OCI-LY1 (cell line): ENCODE measurements around the gene ZBTB32.

ENCODE experiments used
- H2AFZ ChIP-seq: fragments of 200-600 bp; sonication (generic), shearing (Covaris generic); 2 replicates; pipeline ENCODE4 v1.6.0; 2014; ENCODE audit warnings: antibody characterized with exemption, mild to moderate bottlenecking, low read length
- H3F3A ChIP-seq: fragments of 200-600 bp; sonication (generic), shearing (Covaris generic); 2 replicates; pipeline ENCODE4 v1.6.0; 2014; ENCODE audit warnings: mild to moderate bottlenecking, antibody characterized with exemption, low read length, moderate library complexity; ENCODE audit not compliant: insufficient read depth
- H3K27ac ChIP-seq: fragments of 200-600 bp; sonication (generic); 2 replicates; pipeline ENCODE4 v1.5.1; 2014; ENCODE audit warnings: low read length, mixed run types, mild to moderate bottlenecking, low read depth; ENCODE audit not compliant: poor library complexity, severe bottlenecking
- H3K27me3 ChIP-seq: fragments of 200-600 bp; sonication (generic); 2 replicates; pipeline ENCODE4 v1.6.0; 2014; ENCODE audit warnings: antibody characterized with exemption, mild to moderate bottlenecking, low read length, moderate library complexity; ENCODE audit not compliant: insufficient read depth
- H3K36me3 ChIP-seq: fragments of 200-600 bp; sonication (generic); 2 replicates; pipeline ENCODE4 v1.6.1; 2014; ENCODE audit warnings: mild to moderate bottlenecking, antibody characterized with exemption, low read length, moderate library complexity, mixed read lengths; ENCODE audit not compliant: insufficient read depth
- H3K4me1 ChIP-seq: fragments of 200-600 bp; sonication (generic); 2 replicates; pipeline ENCODE4 v1.5.1; 2014; ENCODE audit warnings: mild to moderate bottlenecking, low read length, moderate library complexity; ENCODE audit not compliant: insufficient read depth, severe bottlenecking
- H3K4me2 ChIP-seq: fragments of 200-600 bp; sonication (generic), shearing (Covaris generic); 2 replicates; pipeline ENCODE4 v1.6.1; 2014; ENCODE audit warnings: low read length
- H3K4me3 ChIP-seq: fragments of 200-600 bp; sonication (generic); 2 replicates; pipeline ENCODE4 v1.5.1; 2014; ENCODE audit warnings: low read length, low read depth, mild to moderate bottlenecking, mixed read lengths; ENCODE audit not compliant: poor library complexity, severe bottlenecking
- H3K79me2 ChIP-seq: fragments of 200-600 bp; shearing (Covaris generic); 2 replicates; pipeline ENCODE4 v1.6.1; 2016; ENCODE audit warnings: mixed run types, low read length, mixed read lengths; ENCODE audit not compliant: insufficient read depth
- H3K9ac ChIP-seq: fragments of 200-600 bp; sonication (generic), shearing (Covaris generic); 2 replicates; pipeline ENCODE4 v1.6.1; 2014; ENCODE audit warnings: mild to moderate bottlenecking, low read length, mixed read lengths
- H3K9me2 ChIP-seq: fragments of 200-600 bp; sonication (generic), shearing (Covaris generic); 2 replicates; pipeline ENCODE4 v1.6.1; 2014; ENCODE audit warnings: low read depth, mild to moderate bottlenecking, low read length, mixed read lengths
- H3K9me3 ChIP-seq: fragments of 200-600 bp; shearing (Covaris generic); 2 replicates; pipeline ENCODE4 v1.6.1; 2014; ENCODE audit warnings: low read length, mixed read lengths
- H4K20me1 ChIP-seq: fragments of 200-600 bp; sonication (generic), shearing (Covaris generic); 2 replicates; pipeline ENCODE4 v1.6.0; 2016; ENCODE audit warnings: mild to moderate bottlenecking, low read length; ENCODE audit not compliant: insufficient read depth
- EZH2 ChIP-seq: fragments of 200-600 bp; sonication (generic), shearing (Covaris generic); IDR thresholded peaks from 2 replicates; pipeline ENCODE4 v1.8.0; 2017; ENCODE audit warnings: borderline replicate concordance, mixed run types, mild to moderate bottlenecking, antibody characterized with exemption, low read length, moderate library complexity, mixed read lengths
- TF ChIP-seq, protein P1 (sequence below): fragments of 200-600 bp; sonication (generic), shearing (Covaris generic); IDR thresholded peaks from 2 replicates; pipeline ENCODE4 v1.5.1; 2017; ENCODE audit warnings: mild to moderate bottlenecking, antibody characterized with exemption, low read length, moderate library complexity, mixed read lengths

ZBTB32 gene

DNA sequence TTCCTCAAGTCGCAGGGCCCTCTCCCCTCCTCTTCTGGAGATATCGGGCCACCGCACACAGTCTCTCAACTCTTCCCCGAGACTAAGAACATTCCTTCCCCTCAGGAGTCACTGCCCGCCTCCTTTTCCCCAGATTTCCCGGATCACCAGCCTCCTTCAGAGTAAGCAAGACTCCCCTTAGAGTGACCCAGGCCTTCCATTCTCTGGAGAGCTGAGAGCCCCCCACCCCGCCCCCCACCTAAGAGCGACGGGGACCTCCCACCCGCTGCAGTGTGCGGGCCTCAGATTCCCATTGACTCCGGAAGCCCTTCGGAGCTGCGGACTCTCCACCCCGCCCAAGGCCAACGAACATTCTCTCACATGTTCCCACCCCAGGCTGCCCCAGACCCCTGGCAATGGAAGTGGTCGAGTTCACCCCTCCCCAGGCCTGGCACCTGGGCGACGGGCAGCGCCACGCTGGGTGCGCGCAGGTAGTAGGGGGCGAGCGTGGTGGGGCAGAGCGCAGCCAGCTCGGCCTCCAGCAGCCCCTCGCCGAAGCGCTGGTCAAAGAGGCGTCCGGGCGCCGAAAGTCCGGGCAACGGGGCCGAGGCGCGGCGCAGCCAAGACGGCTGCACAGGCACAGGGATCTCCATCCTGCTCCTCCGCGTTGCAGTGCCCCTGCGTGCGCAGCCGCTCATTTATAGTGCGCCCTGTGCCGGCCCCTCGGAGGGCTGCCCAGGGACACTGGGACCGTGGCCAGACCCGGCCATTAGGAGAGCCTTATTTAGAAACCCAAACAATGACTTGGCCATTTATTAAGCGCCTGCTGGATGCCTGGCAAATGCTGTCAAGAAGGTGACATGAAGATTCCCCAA lies 52.2 kb downstream of the ZBTB32 start, which contains the start of gene HSPB6:
TSS of gene HSPB6 (minus strand) at position 653 of the 854 bp plus-strand sequence. CDS start at position 632, 21 bp downstream.
- Histone ChIP-seq H3K27me3 (no peaks in the 10 kb centered on the region), H3K79me2 (no peaks in the 10 kb centered on the region), H3K9me2 (no peaks in the 10 kb centered on the region), H4K20me1 (no peaks in the 10 kb centered on the region), H3K9me3 (no peaks in the 10 kb centered on the region), H3K4me1 (peaks cover 21% of the 10 kb centered on the region), H3K36me3 (peaks cover 22% of the 10 kb centered on the region), H3K4me2 (peak within 1 kb of the TSS; percentile 81), H3K9ac (peak within 1 kb of the TSS; percentile 71), H3K27ac (peak within 1 kb of the TSS; percentile 70), H3K4me3 (peak within 1 kb of the TSS; percentile 92), H3F3A (no peaks in the 10 kb centered on the region), H2AFZ (no peak within 1 kb of the TSS)
- TF ChIP-seq EZH2, result no peak
- TF ChIP-seq, protein P1, sequence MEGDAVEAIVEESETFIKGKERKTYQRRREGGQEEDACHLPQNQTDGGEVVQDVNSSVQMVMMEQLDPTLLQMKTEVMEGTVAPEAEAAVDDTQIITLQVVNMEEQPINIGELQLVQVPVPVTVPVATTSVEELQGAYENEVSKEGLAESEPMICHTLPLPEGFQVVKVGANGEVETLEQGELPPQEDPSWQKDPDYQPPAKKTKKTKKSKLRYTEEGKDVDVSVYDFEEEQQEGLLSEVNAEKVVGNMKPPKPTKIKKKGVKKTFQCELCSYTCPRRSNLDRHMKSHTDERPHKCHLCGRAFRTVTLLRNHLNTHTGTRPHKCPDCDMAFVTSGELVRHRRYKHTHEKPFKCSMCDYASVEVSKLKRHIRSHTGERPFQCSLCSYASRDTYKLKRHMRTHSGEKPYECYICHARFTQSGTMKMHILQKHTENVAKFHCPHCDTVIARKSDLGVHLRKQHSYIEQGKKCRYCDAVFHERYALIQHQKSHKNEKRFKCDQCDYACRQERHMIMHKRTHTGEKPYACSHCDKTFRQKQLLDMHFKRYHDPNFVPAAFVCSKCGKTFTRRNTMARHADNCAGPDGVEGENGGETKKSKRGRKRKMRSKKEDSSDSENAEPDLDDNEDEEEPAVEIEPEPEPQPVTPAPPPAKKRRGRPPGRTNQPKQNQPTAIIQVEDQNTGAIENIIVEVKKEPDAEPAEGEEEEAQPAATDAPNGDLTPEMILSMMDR, result no peak

DNA sequence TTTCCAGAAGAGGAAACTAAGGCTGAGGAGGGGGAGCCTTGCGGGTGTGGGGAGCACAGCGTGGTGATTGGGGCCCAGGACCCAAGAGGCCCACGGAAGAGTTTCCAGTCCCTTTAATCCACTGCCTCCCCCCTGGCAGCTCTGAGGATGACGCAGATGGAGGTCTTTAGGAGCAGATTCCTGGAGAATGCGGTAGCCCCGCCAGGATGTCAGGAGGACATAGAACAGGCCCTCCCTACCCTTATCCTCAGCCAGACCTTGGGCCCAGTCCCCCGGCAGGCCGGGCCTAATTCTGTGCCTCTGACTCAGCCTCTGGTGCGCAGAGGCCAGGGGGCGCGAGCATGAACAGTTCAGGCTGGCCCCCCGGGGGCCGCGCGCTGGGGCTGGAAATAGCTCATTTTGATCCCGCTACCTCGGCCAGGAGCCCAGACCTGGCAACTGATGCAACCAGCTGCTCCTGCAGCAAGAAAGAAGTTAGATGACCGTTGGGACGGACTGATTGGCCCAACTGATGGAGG lies 52.9 kb downstream of the ZBTB32 start:
- no peaks in the 10 kb centered on the region for H3K27me3 ChIP-seq
- peak overlapping the region; percentile 70 for H3K27ac ChIP-seq
- no peaks in the 10 kb centered on the region for H3F3A ChIP-seq
- TF ChIP-seq, protein P1, result no peak
- TF ChIP-seq EZH2, result no peak
- no peak overlapping the region for H2AFZ ChIP-seq
- no peaks in the 10 kb centered on the region for H3K79me2 ChIP-seq
- H3K4me3 ChIP-seq, result peak overlapping the region; percentile 92
- H3K36me3 ChIP-seq, result peaks cover 27% of the 10 kb centered on the region
- H4K20me1 ChIP-seq, result no peaks in the 10 kb centered on the region
- H3K9me2 ChIP-seq, result no peaks in the 10 kb centered on the region
- no peaks in the 10 kb centered on the region for H3K9me3 ChIP-seq
- peaks cover 21% of the 10 kb centered on the region for H3K4me1 ChIP-seq
- H3K4me2 ChIP-seq, result peak overlapping the region; percentile 81
- H3K9ac ChIP-seq, result peak overlapping the region; percentile 71

DNA sequence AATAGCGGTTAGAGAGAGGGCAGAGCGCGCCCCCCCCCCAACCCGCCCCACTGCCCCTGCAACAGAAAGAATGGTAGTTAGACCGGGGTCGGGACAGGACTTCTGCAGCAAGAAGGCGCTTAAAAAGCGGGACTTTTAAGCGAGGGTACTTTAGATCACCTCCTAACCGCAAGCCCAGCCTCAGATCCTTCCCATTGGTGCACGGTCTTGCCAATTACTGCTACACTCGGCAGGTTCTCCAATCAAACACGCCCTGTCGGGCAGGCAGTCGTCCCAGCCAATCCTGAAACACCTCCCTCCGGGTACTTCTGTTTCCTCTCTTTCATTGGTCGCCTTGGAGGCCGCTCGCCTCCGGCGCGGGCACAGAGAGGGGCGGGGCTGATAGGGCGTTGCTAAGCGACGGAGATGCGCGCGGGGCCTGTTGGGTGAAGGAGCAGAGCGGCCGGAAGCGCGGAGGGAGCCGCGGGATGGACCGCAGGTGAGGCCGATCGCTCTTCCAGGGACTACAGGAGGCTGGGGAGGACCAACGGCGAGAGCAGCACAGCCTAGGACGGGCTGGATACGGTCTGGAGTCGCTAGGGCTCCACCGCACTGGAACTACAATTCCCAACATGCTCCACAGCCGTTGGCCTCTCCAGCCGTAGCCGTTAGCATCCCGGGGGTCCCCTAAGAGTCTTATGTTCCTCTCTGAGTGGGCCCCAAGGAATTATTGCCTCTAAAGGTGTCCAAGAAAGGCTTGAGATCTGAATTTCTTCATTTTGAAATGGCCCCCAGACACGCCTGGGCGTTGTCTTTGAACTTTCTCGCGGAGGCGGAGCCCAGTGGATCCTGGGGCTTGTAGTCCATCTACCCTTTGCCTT lies 53.6 kb downstream of the ZBTB32 start, which contains the start of gene PROSER3:
TSS of gene PROSER3 (plus strand) at position 428 of the 860 bp plus-strand sequence. CDS start at position 468, 40 bp downstream.
- Histone ChIP-seq H3K9me3 (no peaks in the 10 kb centered on the region), H3K4me2 (peak within 1 kb of the TSS; percentile 81), H3K27ac (peak within 1 kb of the TSS; percentile 85), H2AFZ (no peak within 1 kb of the TSS), H3K4me3 (peak within 1 kb of the TSS; percentile 92), H3K79me2 (no peaks in the 10 kb centered on the region), H3K4me1 (peaks cover 21% of the 10 kb centered on the region), H3K36me3 (peaks cover 25% of the 10 kb centered on the region), H3K27me3 (no peaks in the 10 kb centered on the region), H3K9ac (peak within 1 kb of the TSS; percentile 93), H4K20me1 (no peaks in the 10 kb centered on the region), H3F3A (no peaks in the 10 kb centered on the region), H3K9me2 (no peaks in the 10 kb centered on the region)
- TF ChIP-seq EZH2, result no peak
- TF ChIP-seq, protein P1, result no peak
